Activated naive CD4-positive, alpha-beta T cell treated with anti-CD3 and anti-CD28 coated beads, Interleukin-2, amount 10 ng/mL, durations not matched to agents 7 days and 5 days (primary cell): ENCODE measurements around the gene TDRD9.
A peak's percentile ranks its signal among the peaks of the same experiment; 100 is the strongest.

Experiments
- CTCF ChIA-PET: fragments of 350-600 bp; sonication (Branson Sonifier 250); formaldehyde crosslinking; loops from one replicate; lab custom pipeline; 2021; ENCODE audit warnings: antibody characterized with exemption; lab: Charles Lee
- DNase-seq: peaks from one replicate; pipeline ENCODE4 v3.0.0-alpha.2; 2020
- H3K27ac Mint-ChIP-seq: one replicate; pipeline ENCODE4 v1.8.0; 2021; ENCODE audit warnings: mild to moderate bottlenecking, moderate library complexity, mixed read lengths
- H3K27me3 Mint-ChIP-seq: one replicate; pipeline ENCODE4 v1.8.0; 2021; ENCODE audit warnings: mild to moderate bottlenecking, mixed read lengths
- H3K36me3 Mint-ChIP-seq: one replicate; pipeline ENCODE4 v1.8.0; 2021; ENCODE audit warnings: mixed read lengths
- H3K4me1 Mint-ChIP-seq: one replicate; pipeline ENCODE4 v1.8.0; 2021; ENCODE audit warnings: mixed read lengths
- H3K4me3 Mint-ChIP-seq: one replicate; pipeline ENCODE4 v1.8.0; 2021; ENCODE audit warnings: mild to moderate bottlenecking, moderate library complexity, mixed read lengths
- H3K9me3 Mint-ChIP-seq: one replicate; pipeline ENCODE4 v1.8.0; 2021; ENCODE audit warnings: mixed read lengths

Gene TDRD9

GRCh38 chr14:104087981-104088850 lies 160.0 kb downstream of the TDRD9 start:
- no peaks in the 10 kb centered on the region for H3K36me3 Mint-ChIP-seq
- CTCF ChIA-PET = interaction anchor here (0.6 to 1.6 kb wide), 2 partner anchors 10 to 37 kb away, joined by 3 to 6 read pairs; no protein-coding TSS in a partner anchor
- no peak for DNase-seq
- H3K27me3 Mint-ChIP-seq = peaks cover 34% of the 10 kb centered on the region
- H3K9me3 Mint-ChIP-seq = no peaks in the 10 kb centered on the region
- H3K4me3 Mint-ChIP-seq = no peak overlapping the region
- H3K4me1 Mint-ChIP-seq = peaks cover 3% of the 10 kb centered on the region
- no peak overlapping the region for H3K27ac Mint-ChIP-seq

- Mint-ChIP-seq H3K27me3 (peaks cover 16% of the 10 kb centered on the region), H3K4me1 (peaks cover 4% of the 10 kb centered on the region), H3K27ac (no peak overlapping the region), H3K9me3 (no peaks in the 10 kb centered on the region), H3K4me3 (no peak overlapping the region), H3K36me3 (no peaks in the 10 kb centered on the region)
- CTCF ChIA-PET = no interaction called here
- DNase-seq = no peak
Observed at GRCh38 chr14:104090071-104090748, 162.0 kb downstream of the TDRD9 start.

DNA sequence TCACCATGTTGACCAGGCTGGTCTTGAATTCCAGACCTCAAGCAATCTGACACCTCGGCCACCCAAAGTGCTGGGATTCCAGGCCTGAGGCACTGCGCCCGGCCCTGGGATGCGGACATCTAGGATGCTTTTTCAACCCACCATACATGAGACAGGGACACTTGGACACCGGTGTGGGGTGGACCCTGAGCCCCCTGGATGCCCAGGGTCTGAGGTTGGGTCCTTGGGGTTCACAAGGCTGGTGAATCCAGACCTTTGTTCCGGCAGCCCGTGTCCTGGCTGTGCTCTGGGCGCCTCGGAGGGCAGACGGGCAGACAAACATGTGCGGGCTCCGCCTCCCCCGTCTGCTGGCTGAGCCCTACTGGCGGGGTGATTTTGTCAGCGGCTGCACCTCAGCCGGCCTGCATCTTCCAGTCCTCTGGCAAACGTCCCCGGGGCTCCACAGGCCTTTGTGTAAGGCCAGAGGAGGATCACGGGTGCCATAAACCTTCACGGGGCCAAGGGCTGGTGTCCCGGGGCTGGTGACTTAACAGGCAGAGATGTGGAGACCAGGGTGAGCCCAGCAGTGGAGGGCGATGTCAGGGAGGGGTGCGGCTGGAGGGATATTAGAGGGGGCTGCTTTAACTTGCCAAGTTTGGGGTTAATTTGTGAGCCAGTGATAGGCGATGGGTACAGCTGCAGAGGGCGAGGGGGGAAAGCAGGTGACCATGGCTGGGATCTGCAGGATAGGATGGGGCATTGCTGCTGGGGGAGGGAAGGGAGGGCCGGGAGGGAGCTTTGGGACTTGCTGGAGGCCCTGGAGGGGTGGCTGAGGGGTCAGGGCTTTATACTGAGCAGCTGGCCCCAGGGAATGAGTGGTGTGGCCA lies 163.0 kb downstream of the TDRD9 start:
- H3K36me3 Mint-ChIP-seq = no peaks in the 10 kb centered on the region
- H3K4me3 Mint-ChIP-seq = no peak overlapping the region
- no peak overlapping the region for H3K27ac Mint-ChIP-seq
- no peaks in the 10 kb centered on the region for H3K9me3 Mint-ChIP-seq
- CTCF ChIA-PET = interaction anchor here (0.6 to 3.8 kb wide), 4 partner anchors 14 to 473 kb away, joined by 3 to 11 read pairs (median 4); no protein-coding TSS in a partner anchor
- DNase-seq = no peak
- H3K27me3 Mint-ChIP-seq = peaks cover 16% of the 10 kb centered on the region
- peaks cover 4% of the 10 kb centered on the region for H3K4me1 Mint-ChIP-seq

GRCh38 chr14:104091927-104092771 lies 163.9 kb downstream of the TDRD9 start:
- CTCF ChIA-PET = interaction anchor here (0.6 to 3.8 kb wide), 6 partner anchors 14 to 473 kb away, joined by 3 to 11 read pairs (median 4); no protein-coding TSS in a partner anchor
- no peaks in the 10 kb centered on the region for H3K9me3 Mint-ChIP-seq
- H3K4me3 Mint-ChIP-seq = no peak overlapping the region
- H3K4me1 Mint-ChIP-seq = peaks cover 4% of the 10 kb centered on the region
- H3K27me3 Mint-ChIP-seq = peaks cover 8% of the 10 kb centered on the region
- H3K36me3 Mint-ChIP-seq = no peaks in the 10 kb centered on the region
- DNase-seq = no peak
- no peak overlapping the region for H3K27ac Mint-ChIP-seq

DNA sequence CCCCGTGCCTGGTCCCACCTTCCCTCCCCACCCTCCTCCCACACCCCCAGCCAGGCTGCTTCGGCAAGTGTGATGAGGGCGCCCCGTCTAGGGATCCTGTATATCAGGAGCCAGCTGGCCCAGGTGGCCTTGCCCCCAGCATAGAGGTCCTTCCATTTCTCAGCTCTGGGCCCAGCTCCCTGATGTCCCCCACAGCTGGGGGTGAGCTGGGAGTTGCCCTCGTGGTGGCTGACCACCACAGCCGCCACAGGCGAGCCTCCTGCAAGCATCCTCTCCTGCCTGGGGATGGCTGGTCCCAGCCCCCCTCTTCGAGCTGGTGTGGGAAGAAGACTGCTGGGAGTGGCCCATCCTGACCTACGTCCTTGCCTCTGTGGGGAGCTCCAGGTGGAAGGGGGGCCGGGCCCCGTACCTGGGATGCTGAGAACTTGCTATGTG lies 164.7 kb downstream of the TDRD9 start:
- CTCF ChIA-PET = interaction anchor here (1.0 to 3.8 kb wide), 5 partner anchors 9 to 472 kb away, joined by 3 to 11 read pairs (median 9); no protein-coding TSS in a partner anchor

GRCh38 chr14:104093366-104094055 lies 165.3 kb downstream of the TDRD9 start:
- no peak overlapping the region for H3K4me3 Mint-ChIP-seq
- DNase-seq = no peak
- CTCF ChIA-PET = interaction anchor here (0.9 to 3.8 kb wide), 5 partner anchors 9 to 471 kb away, joined by 3 to 11 read pairs (median 9); no protein-coding TSS in a partner anchor
- no peaks in the 10 kb centered on the region for H3K9me3 Mint-ChIP-seq
- peaks cover 4% of the 10 kb centered on the region for H3K4me1 Mint-ChIP-seq
- peaks cover 4% of the 10 kb centered on the region for H3K27me3 Mint-ChIP-seq
- no peak overlapping the region for H3K27ac Mint-ChIP-seq
- H3K36me3 Mint-ChIP-seq = no peaks in the 10 kb centered on the region

More for the DNA sequence above, 164.7 kb downstream of the TDRD9 start:
- H3K4me1 Mint-ChIP-seq = peaks cover 4% of the 10 kb centered on the region
- H3K4me3 Mint-ChIP-seq = no peak overlapping the region
- no peak overlapping the region for H3K27ac Mint-ChIP-seq
- no peak for DNase-seq
- peaks cover 4% of the 10 kb centered on the region for H3K27me3 Mint-ChIP-seq
- no peaks in the 10 kb centered on the region for H3K36me3 Mint-ChIP-seq
- no peaks in the 10 kb centered on the region for H3K9me3 Mint-ChIP-seq

GRCh38 chr14:104094056-104094708 lies 165.9 kb downstream of the TDRD9 start:
- peaks cover 4% of the 10 kb centered on the region for H3K4me1 Mint-ChIP-seq
- no peak for DNase-seq
- H3K9me3 Mint-ChIP-seq = no peaks in the 10 kb centered on the region
- H3K4me3 Mint-ChIP-seq = no peak overlapping the region
- no peaks in the 10 kb centered on the region for H3K36me3 Mint-ChIP-seq
- CTCF ChIA-PET = interaction anchor here (0.8 to 3.8 kb wide), 7 partner anchors 10 to 471 kb away, joined by 3 to 11 read pairs (median 5); no protein-coding TSS in a partner anchor
- peaks cover 4% of the 10 kb centered on the region for H3K27me3 Mint-ChIP-seq
- peak overlapping the region; percentile 14 for H3K27ac Mint-ChIP-seq

GRCh38 chr14:104094709-104095425 lies 166.6 kb downstream of the TDRD9 start:
- CTCF ChIA-PET = interaction anchor here (0.8 to 3.8 kb wide), 5 partner anchors 11 to 470 kb away, joined by 3 to 11 read pairs (median 5); no protein-coding TSS in a partner anchor
- peaks cover 4% of the 10 kb centered on the region for H3K27me3 Mint-ChIP-seq
- no peaks in the 10 kb centered on the region for H3K9me3 Mint-ChIP-seq
- H3K4me1 Mint-ChIP-seq = peaks cover 4% of the 10 kb centered on the region
- H3K4me3 Mint-ChIP-seq = no peak overlapping the region
- no peaks in the 10 kb centered on the region for H3K36me3 Mint-ChIP-seq
- DNase-seq = peak; percentile 81
- H3K27ac Mint-ChIP-seq = peak overlapping the region; percentile 14

- Mint-ChIP-seq H3K36me3 (no peaks in the 10 kb centered on the region), H3K9me3 (no peaks in the 10 kb centered on the region), H3K4me1 (peaks cover 4% of the 10 kb centered on the region), H3K27me3 (peaks cover 4% of the 10 kb centered on the region), H3K4me3 (no peak overlapping the region), H3K27ac (no peak overlapping the region)
- no peak for DNase-seq
- CTCF ChIA-PET = interaction anchor here (1.3 to 3.8 kb wide), 4 partner anchors 12 to 469 kb away, joined by 3 to 11 read pairs (median 6); no protein-coding TSS in a partner anchor
Observed at GRCh38 chr14:104095426-104096310, 167.4 kb downstream of the TDRD9 start.

- peaks cover 4% of the 10 kb centered on the region for H3K4me1 Mint-ChIP-seq
- H3K27ac Mint-ChIP-seq = no peak overlapping the region
- H3K9me3 Mint-ChIP-seq = no peaks in the 10 kb centered on the region
- H3K27me3 Mint-ChIP-seq = peaks cover 4% of the 10 kb centered on the region
- H3K4me3 Mint-ChIP-seq = no peak overlapping the region
- CTCF ChIA-PET = interaction anchor here (1.3 kb wide), 1 partner anchor 36 kb away, joined by 3 read pairs; no protein-coding TSS in a partner anchor
- DNase-seq = no peak
- H3K36me3 Mint-ChIP-seq = no peaks in the 10 kb centered on the region
Observed at GRCh38 chr14:104096318-104096717, 168.1 kb downstream of the TDRD9 start.
